GM21717 (cell line): ENCODE measurements around the gene CDK5RAP3.

Source experiments
- ATAC-seq: cut with Tn5 transposase; IDR thresholded peaks from one replicate; pipeline ENCODE4 v1.9.1; 2021; ENCODE audit warnings: mild to moderate bottlenecking, moderate library complexity; ENCODE audit not compliant: unreplicated experiment

Gene CDK5RAP3

GRCh38 chr17:47948706-47949196, 22.2 kb upstream of the CDK5RAP3 start:
- no peak for ATAC-seq

- ATAC-seq, result peak; percentile 48
Observed at GRCh38 chr17:47949197-47949759, 21.6 kb upstream of the CDK5RAP3 start.

- no peak for ATAC-seq
Observed at GRCh38 chr17:47949946-47950345, 21.0 kb upstream of the CDK5RAP3 start.

- no peak for ATAC-seq
Observed at GRCh38 chr17:47950448-47950847, 20.5 kb upstream of the CDK5RAP3 start.

GRCh38 chr17:47952171-47953021, 18.5 kb upstream of the CDK5RAP3 start:
- no peak for ATAC-seq

- no peak for ATAC-seq
Observed at GRCh38 chr17:47953909-47954308, 17.0 kb upstream of the CDK5RAP3 start.

- no peak for ATAC-seq
Observed at GRCh38 chr17:47955497-47956461, 15.1 kb upstream of the CDK5RAP3 start.

- no peak for ATAC-seq
Observed at GRCh38 chr17:47956791-47957590, 13.9 kb upstream of the CDK5RAP3 start.

- no peak for ATAC-seq
Observed at GRCh38 chr17:47957591-47958490, 13.1 kb upstream of the CDK5RAP3 start, which contains the start of gene PRR15L. TSS of gene PRR15L (minus strand) at chr17:47957883. CDS start at chr17:47953234, 4,649 bp downstream.

- no peak for ATAC-seq
Observed at GRCh38 chr17:47959825-47960655, 10.9 kb upstream of the CDK5RAP3 start.

GRCh38 chr17:47961406-47961805, 9.5 kb upstream of the CDK5RAP3 start:
- ATAC-seq, result no peak

- ATAC-seq, result no peak
Observed at GRCh38 chr17:47962901-47963300, 8.0 kb upstream of the CDK5RAP3 start.

GRCh38 chr17:47964856-47965255, 6.1 kb upstream of the CDK5RAP3 start:
- ATAC-seq, result no peak

GRCh38 chr17:47966079-47966519, 4.8 kb upstream of the CDK5RAP3 start:
- ATAC-seq, result no peak

GRCh38 chr17:47967607-47968252, 3.2 kb upstream of the CDK5RAP3 start:
- no peak for ATAC-seq

- ATAC-seq, result no peak
Observed at GRCh38 chr17:47968836-47969235, 2.1 kb upstream of the CDK5RAP3 start.

- no peak for ATAC-seq
Observed at GRCh38 chr17:47969930-47970724, 786 bp upstream of the CDK5RAP3 start.
